ENCODE measurements around the gene RAB3B.

RAB3B gene

DNA sequence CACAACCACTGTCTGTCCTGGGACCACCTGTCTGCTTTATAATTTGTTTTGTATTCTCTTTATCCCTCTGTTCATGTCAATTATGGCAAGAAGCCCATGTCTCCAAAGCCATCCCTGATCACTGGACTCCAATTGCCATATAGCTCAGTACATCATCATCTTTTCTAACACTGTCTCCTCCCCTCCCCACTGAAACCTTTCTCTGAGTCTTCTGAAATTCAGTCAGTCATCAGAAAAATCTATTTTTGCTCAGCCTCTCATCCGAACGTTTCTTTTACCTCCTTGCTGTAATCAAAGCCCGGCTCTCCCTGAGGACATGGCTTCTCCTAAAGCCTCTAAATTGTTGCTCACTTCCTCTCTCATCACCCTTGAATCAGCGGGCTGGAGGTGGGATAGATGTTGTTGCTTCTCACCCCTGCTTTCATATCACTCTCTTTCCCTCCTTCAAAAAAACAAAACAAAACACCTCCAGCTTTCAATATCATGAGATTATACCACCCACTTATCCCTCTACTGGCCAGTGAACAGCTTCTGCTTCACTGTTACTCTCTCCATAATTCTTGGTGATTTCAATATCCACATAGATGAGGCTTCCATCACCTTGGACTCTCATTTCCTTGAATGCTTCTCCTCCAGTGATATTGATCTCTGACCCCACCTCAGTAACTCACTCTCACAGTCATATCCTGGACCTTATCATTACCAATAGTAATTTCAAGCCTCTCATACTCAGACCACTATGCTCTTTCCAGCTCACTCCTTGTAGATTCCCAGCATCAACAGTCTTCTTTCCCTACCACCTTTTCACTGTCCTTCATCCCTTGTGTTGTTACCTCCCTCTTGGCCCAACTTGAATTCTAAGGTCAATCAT lies 27.8 kb downstream of the RAB3B start:
- TF ChIP-seq, protein P1, sequence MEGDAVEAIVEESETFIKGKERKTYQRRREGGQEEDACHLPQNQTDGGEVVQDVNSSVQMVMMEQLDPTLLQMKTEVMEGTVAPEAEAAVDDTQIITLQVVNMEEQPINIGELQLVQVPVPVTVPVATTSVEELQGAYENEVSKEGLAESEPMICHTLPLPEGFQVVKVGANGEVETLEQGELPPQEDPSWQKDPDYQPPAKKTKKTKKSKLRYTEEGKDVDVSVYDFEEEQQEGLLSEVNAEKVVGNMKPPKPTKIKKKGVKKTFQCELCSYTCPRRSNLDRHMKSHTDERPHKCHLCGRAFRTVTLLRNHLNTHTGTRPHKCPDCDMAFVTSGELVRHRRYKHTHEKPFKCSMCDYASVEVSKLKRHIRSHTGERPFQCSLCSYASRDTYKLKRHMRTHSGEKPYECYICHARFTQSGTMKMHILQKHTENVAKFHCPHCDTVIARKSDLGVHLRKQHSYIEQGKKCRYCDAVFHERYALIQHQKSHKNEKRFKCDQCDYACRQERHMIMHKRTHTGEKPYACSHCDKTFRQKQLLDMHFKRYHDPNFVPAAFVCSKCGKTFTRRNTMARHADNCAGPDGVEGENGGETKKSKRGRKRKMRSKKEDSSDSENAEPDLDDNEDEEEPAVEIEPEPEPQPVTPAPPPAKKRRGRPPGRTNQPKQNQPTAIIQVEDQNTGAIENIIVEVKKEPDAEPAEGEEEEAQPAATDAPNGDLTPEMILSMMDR (IDR thresholded peaks at IDR 0.05), result no peak
- no peaks in the 10 kb centered on the region for H3K4me1 ChIP-seq
- no peaks in the 10 kb centered on the region for H3K9me3 ChIP-seq
- H3K27ac ChIP-seq, result no peak overlapping the region
- H3K27me3 ChIP-seq, result peaks cover 0 to 34% of the 10 kb centered on the region in 2 donors
- intact Hi-C loops (cut with DNase I; ENCODE audit: low total_unique reads), result no loop called here
- H3K36me3 ChIP-seq, result no peaks in the 10 kb centered on the region
- no peak overlapping the region for H3K4me3 ChIP-seq
- DNase-seq, result no peak

- Histone ChIP-seq H3K4me3 (no peak overlapping the region), H3K9me3 (no peaks in the 10 kb centered on the region), H3K4me1 (no peaks in the 10 kb centered on the region), H3K27ac (no peak overlapping the region), H3K36me3 (no peaks in the 10 kb centered on the region), H3K27me3 (peaks cover 0 to 34% of the 10 kb centered on the region in 2 donors)
- DNase-seq, result no peak
- intact Hi-C loops (cut with DNase I; ENCODE audit: low total_unique reads), result no loop called here
- TF ChIP-seq, protein P1 (IDR thresholded peaks at IDR 0.05), result no peak
Observed at GRCh38 chr1:51961954-51962353, 28.5 kb downstream of the RAB3B start.

- TF ChIP-seq, protein P1 (IDR thresholded peaks at IDR 0.05), result no peak
- no peaks in the 10 kb centered on the region for H3K4me1 ChIP-seq
- H3K9me3 ChIP-seq, result no peaks in the 10 kb centered on the region
- H3K27me3 ChIP-seq, result peaks cover 0 to 34% of the 10 kb centered on the region in 2 donors
- no peak for DNase-seq
- H3K36me3 ChIP-seq, result no peaks in the 10 kb centered on the region
- H3K27ac ChIP-seq, result no peak overlapping the region
- H3K4me3 ChIP-seq, result no peak overlapping the region
- intact Hi-C loops (cut with DNase I; ENCODE audit: low total_unique reads), result no loop called here
Observed at GRCh38 chr1:51961231-51961630, 29.3 kb downstream of the RAB3B start.

GRCh38 chr1:51960262-51960661 lies 30.2 kb downstream of the RAB3B start:
- Histone ChIP-seq H3K9me3 (no peaks in the 10 kb centered on the region), H3K27me3 (peaks cover 0 to 30% of the 10 kb centered on the region in 2 donors), H3K36me3 (no peaks in the 10 kb centered on the region), H3K4me1 (no peaks in the 10 kb centered on the region), H3K4me3 (no peak overlapping the region), H3K27ac (no peak overlapping the region)
- intact Hi-C loops (cut with DNase I; ENCODE audit: low total_unique reads), result no loop called here
- DNase-seq, result no peak
- TF ChIP-seq, protein P1 (IDR thresholded peaks at IDR 0.05), result no peak

GRCh38 chr1:51958824-51959223 lies 31.7 kb downstream of the RAB3B start:
- Histone ChIP-seq H3K9me3 (no peaks in the 10 kb centered on the region), H3K36me3 (no peaks in the 10 kb centered on the region), H3K4me3 (no peak overlapping the region), H3K4me1 (no peaks in the 10 kb centered on the region), H3K27ac (no peak overlapping the region), H3K27me3 (peaks cover 0 to 23% of the 10 kb centered on the region in 2 donors)
- no peak for DNase-seq
- TF ChIP-seq, protein P1 (IDR thresholded peaks at IDR 0.05), result no peak
- intact Hi-C loops (cut with DNase I; ENCODE audit: low total_unique reads), result no loop called here
